ENCODE data around the gene PKP3. TPM values are rescaled to one million over a fixed set of nuclear protein-coding genes. Genes with fewer than 3 reads are reported as not detected.

Gene PKP3
- total RNA-seq, 2 experiments from 2014 or later: not detected

DNA sequence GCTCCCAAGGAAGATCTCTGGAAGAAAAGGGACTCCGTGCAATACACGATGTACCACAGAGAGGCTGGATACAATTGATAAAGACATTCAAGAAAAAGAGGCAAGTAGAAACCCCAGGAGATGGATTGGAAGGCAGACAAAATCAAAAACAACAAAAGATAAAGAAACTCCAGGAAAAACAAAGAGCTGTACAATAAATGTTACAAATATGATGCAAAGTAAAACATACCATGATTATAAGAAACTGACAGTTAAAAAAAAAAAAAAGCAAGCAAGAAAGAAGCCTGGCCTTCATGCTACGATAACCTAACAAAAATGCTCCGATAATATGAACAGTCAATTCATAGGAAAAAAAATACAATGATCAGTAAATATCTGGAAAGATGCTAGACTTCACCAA lies 31.3 kb downstream of the PKP3 start:
- no peaks in the 10 kb centered on the region for H3K4me1 ChIP-seq (ENCODE audit: insufficient read depth, low read length, poor library complexity, severe bottlenecking)
- H3K79me2 ChIP-seq (ENCODE audit: insufficient read depth, low read depth, low read length): no peaks in the 10 kb centered on the region
- no peak overlapping the region for H3K4me3 ChIP-seq (ENCODE audit: low read depth, low read length, poor library complexity, severe bottlenecking)
- no peaks in the 10 kb centered on the region for H4K20me1 ChIP-seq (ENCODE audit: insufficient read depth, low read length)
- ChIA-PET POLR2A (no interaction called here), CTCF (ENCODE audit: unreplicated experiment) (no interaction called here)
- BruUV-seq (replicated peaks): no TSS peak
- no peaks in the 10 kb centered on the region for H3K9me3 ChIP-seq (ENCODE audit: low read length)
- no peak overlapping the region for H2AFZ ChIP-seq (ENCODE audit: low read length)
- H3K36me3 ChIP-seq (ENCODE audit: insufficient read depth, low read length): no peaks in the 10 kb centered on the region
- no peak for TF ChIP-seq EZH2phosphoT487 (IDR thresholded peaks at IDR 0.05; ENCODE audit: borderline replicate concordance, low read depth, low read length)
- TF ChIP-seq, protein P1, sequence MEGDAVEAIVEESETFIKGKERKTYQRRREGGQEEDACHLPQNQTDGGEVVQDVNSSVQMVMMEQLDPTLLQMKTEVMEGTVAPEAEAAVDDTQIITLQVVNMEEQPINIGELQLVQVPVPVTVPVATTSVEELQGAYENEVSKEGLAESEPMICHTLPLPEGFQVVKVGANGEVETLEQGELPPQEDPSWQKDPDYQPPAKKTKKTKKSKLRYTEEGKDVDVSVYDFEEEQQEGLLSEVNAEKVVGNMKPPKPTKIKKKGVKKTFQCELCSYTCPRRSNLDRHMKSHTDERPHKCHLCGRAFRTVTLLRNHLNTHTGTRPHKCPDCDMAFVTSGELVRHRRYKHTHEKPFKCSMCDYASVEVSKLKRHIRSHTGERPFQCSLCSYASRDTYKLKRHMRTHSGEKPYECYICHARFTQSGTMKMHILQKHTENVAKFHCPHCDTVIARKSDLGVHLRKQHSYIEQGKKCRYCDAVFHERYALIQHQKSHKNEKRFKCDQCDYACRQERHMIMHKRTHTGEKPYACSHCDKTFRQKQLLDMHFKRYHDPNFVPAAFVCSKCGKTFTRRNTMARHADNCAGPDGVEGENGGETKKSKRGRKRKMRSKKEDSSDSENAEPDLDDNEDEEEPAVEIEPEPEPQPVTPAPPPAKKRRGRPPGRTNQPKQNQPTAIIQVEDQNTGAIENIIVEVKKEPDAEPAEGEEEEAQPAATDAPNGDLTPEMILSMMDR (conservative IDR thresholded peaks at IDR 0.05; ENCODE audit: low read length): no peak
- no peak for DNase-seq (ENCODE audit: low spot score)
- intact Hi-C loops (cut with micrococcal nuclease; ENCODE audit: unreplicated experiment): no loop called here
- H3K4me2 ChIP-seq (ENCODE audit: low read length): no peak overlapping the region
- H3K9me2 ChIP-seq (ENCODE audit: insufficient read depth, low read length): no peaks in the 10 kb centered on the region
- H3K27ac ChIP-seq (ENCODE audit: low read depth, low read length, poor library complexity, severe bottlenecking): no peak overlapping the region

GRCh38 chr11:426851-427250 lies 32.8 kb downstream of the PKP3 start:
- DNase-seq (ENCODE audit: low spot score): no peak
- CTCF ChIA-PET (ENCODE audit: unreplicated experiment): interaction anchor here (0.6 kb wide), 1 partner anchor 12 kb away, joined by 3 read pairs; the partner anchor contains the start of gene SIGIRR
- Histone ChIP-seq H3K4me1 (ENCODE audit: insufficient read depth, low read length, poor library complexity, severe bottlenecking) (no peaks in the 10 kb centered on the region), H3K79me2 (ENCODE audit: insufficient read depth, low read depth, low read length) (no peaks in the 10 kb centered on the region), H2AFZ (ENCODE audit: low read length) (no peak overlapping the region), H3K4me2 (ENCODE audit: low read length) (no peak overlapping the region), H3K27ac (ENCODE audit: low read depth, low read length, poor library complexity, severe bottlenecking) (no peak overlapping the region), H3K9me3 (ENCODE audit: low read length) (no peaks in the 10 kb centered on the region), H3K4me3 (ENCODE audit: low read depth, low read length, poor library complexity, severe bottlenecking) (no peak overlapping the region), H3K36me3 (ENCODE audit: insufficient read depth, low read length) (no peaks in the 10 kb centered on the region), H3K9me2 (ENCODE audit: insufficient read depth, low read length) (no peaks in the 10 kb centered on the region), H4K20me1 (ENCODE audit: insufficient read depth, low read length) (no peaks in the 10 kb centered on the region)
- no TSS peak for BruUV-seq (replicated peaks)
- no peak for TF ChIP-seq EZH2phosphoT487 (IDR thresholded peaks at IDR 0.05; ENCODE audit: borderline replicate concordance, low read depth, low read length)
- TF ChIP-seq, protein P1 (conservative IDR thresholded peaks at IDR 0.05; ENCODE audit: low read length): no peak
- intact Hi-C loops (cut with micrococcal nuclease; ENCODE audit: unreplicated experiment): no loop called here
- POLR2A ChIA-PET: interaction anchor here (1.5 kb wide), 1 partner anchor 13 kb away, joined by 3 read pairs; no protein-coding TSS in a partner anchor

GRCh38 chr11:428295-428694 lies 34.3 kb downstream of the PKP3 start:
- Histone ChIP-seq H3K4me1 (ENCODE audit: insufficient read depth, low read length, poor library complexity, severe bottlenecking) (no peaks in the 10 kb centered on the region), H4K20me1 (ENCODE audit: insufficient read depth, low read length) (no peaks in the 10 kb centered on the region), H3K9me3 (ENCODE audit: low read length) (no peaks in the 10 kb centered on the region), H3K9me2 (ENCODE audit: insufficient read depth, low read length) (no peaks in the 10 kb centered on the region), H3K79me2 (ENCODE audit: insufficient read depth, low read depth, low read length) (no peaks in the 10 kb centered on the region), H3K27ac (ENCODE audit: low read depth, low read length, poor library complexity, severe bottlenecking) (no peak overlapping the region), H3K4me3 (ENCODE audit: low read depth, low read length, poor library complexity, severe bottlenecking) (no peak overlapping the region), H3K36me3 (ENCODE audit: insufficient read depth, low read length) (no peaks in the 10 kb centered on the region), H3K4me2 (ENCODE audit: low read length) (no peak overlapping the region), H2AFZ (ENCODE audit: low read length) (no peak overlapping the region)
- BruUV-seq (replicated peaks): no TSS peak
- TF ChIP-seq, protein P1 (conservative IDR thresholded peaks at IDR 0.05; ENCODE audit: low read length): no peak
- no peak for TF ChIP-seq EZH2phosphoT487 (IDR thresholded peaks at IDR 0.05; ENCODE audit: borderline replicate concordance, low read depth, low read length)
- CTCF ChIA-PET (ENCODE audit: unreplicated experiment): no interaction called here
- DNase-seq (ENCODE audit: low spot score): no peak
- intact Hi-C loops (cut with micrococcal nuclease; ENCODE audit: unreplicated experiment): no loop called here
- POLR2A ChIA-PET: interaction anchor here (1.5 kb wide), 1 partner anchor 12 kb away, joined by 3 read pairs; no protein-coding TSS in a partner anchor
